ENCODE data around the gene ACR.

- TF ChIP-seq CTCF (IDR thresholded peaks at IDR 0.05; ENCODE audit: low read length), result no peak
- TF ChIP-seq EZH2 (optimal IDR thresholded peaks at IDR 0.05; ENCODE audit: low read depth, low read length), result no peak
- no peak for TF ChIP-seq EZH2phosphoT487 (IDR thresholded peaks at IDR 0.05; ENCODE audit: low read length)
These were observed 31.4 kb upstream of the ACR start for GRCh38 chr22:50706481-50707125.
